Retinal pigment epithelial cell (primary cell): ENCODE data around the gene TRIM75.

Source experiments
- DNase-seq: peaks from one replicate; pipeline ENCODE4 v3.0.0-alpha.2; 2010; ENCODE audit warnings: low read depth
- H3K4me3 ChIP-seq: 2 replicates; pipeline ENCODE4 v1.5.1; 2011; ENCODE audit warnings: mild to moderate bottlenecking, low read length, control low read depth, moderate library complexity
- TF ChIP-seq, protein P1 (sequence below): conservative IDR thresholded peaks from 2 replicates; pipeline ENCODE4 v1.5.1; 2011; ENCODE audit warnings: low read depth, low read length, control low read depth, inconsistent platforms

The TRIM75 gene

DNA sequence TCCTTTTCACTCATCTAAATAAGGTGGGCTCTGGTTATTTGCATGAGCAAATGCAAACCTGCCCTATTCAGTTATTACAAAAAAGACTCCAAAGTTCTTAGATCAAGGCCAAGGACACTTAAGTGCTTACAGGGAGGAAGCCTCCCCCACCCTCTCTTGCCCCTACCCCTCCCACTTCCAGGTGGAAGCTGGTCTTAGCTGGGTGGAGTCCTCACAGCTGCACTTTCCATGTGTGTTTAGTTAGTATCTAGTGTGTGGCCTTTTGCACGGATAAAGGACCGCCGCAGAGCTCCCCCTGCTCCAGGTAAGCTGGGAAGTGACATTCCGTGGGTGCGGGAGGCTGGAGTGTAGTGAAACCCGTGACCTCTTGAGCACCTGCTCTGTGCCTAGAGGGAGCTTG, at the start of gene TRIM75:
TRIM75 (plus strand) TSS at position 222 of the 400 bp plus-strand sequence. CDS start 5,282 bp downstream, outside the sequence.
- H3K4me3 ChIP-seq: no peak within 1 kb of the TSS
- TF ChIP-seq, protein P1, sequence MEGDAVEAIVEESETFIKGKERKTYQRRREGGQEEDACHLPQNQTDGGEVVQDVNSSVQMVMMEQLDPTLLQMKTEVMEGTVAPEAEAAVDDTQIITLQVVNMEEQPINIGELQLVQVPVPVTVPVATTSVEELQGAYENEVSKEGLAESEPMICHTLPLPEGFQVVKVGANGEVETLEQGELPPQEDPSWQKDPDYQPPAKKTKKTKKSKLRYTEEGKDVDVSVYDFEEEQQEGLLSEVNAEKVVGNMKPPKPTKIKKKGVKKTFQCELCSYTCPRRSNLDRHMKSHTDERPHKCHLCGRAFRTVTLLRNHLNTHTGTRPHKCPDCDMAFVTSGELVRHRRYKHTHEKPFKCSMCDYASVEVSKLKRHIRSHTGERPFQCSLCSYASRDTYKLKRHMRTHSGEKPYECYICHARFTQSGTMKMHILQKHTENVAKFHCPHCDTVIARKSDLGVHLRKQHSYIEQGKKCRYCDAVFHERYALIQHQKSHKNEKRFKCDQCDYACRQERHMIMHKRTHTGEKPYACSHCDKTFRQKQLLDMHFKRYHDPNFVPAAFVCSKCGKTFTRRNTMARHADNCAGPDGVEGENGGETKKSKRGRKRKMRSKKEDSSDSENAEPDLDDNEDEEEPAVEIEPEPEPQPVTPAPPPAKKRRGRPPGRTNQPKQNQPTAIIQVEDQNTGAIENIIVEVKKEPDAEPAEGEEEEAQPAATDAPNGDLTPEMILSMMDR: no peak
- no peak for DNase-seq

DNA sequence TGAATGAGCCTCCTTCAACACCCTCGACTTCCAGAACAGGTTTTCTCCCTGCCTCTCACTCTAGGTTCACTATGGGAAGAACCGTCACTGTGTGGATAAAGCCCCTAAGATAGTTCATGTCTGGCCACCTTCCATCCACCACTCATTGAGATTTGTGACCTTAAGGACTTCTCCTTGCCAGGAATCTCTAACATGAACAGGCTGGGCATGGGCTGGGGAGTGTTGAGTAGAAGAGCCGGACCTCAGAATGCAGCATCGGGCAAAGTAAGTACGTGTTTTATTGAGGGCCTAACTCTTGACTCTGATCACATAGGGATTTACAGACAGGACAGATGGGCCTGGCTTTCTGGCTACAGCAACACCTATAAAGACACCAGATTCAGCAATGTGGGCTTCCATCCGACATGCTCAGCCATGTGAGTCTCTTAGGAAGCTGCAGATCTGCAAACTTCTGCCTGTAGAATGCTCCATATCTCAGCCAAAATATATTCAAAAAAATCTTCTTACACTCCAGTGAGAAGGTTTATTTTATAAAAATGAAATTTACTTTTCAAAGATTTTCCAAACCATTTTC, 48.2 kb upstream of the TRIM75 start:
- H3K4me3 ChIP-seq: no peak overlapping the region
- TF ChIP-seq, protein P1: no peak
- no peak for DNase-seq

- no peak for DNase-seq
- TF ChIP-seq, protein P1: no peak
Observed at GRCh38 chr4:165006456-165006855, 47.2 kb upstream of the TRIM75 start.

DNA sequence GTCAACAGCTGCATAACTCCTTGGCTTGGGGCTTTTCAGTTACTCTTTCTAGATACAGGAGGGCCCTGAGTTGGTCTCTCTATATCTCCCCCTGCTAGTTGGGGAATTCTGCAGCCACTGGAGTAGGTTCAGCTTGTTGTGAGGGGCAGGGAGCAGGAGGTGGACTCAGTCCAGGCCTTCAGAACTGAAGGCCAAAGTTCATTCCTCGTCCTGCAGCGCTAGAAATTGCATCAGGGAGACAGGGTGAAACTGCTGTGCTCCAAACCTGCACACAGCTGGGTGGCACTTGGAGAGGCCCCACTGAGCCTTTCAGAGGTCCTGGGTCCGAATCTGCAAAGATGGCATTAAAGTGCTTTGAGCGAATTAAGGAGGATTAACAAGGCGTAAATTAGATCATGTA, 46.8 kb upstream of the TRIM75 start:
- H3K4me3 ChIP-seq: no peak overlapping the region
- no peak for DNase-seq
- TF ChIP-seq, protein P1: no peak

More at GRCh38 chr4:165006456-165006855, 47.2 kb upstream of the TRIM75 start:
- H3K4me3 ChIP-seq: no peak overlapping the region

DNA sequence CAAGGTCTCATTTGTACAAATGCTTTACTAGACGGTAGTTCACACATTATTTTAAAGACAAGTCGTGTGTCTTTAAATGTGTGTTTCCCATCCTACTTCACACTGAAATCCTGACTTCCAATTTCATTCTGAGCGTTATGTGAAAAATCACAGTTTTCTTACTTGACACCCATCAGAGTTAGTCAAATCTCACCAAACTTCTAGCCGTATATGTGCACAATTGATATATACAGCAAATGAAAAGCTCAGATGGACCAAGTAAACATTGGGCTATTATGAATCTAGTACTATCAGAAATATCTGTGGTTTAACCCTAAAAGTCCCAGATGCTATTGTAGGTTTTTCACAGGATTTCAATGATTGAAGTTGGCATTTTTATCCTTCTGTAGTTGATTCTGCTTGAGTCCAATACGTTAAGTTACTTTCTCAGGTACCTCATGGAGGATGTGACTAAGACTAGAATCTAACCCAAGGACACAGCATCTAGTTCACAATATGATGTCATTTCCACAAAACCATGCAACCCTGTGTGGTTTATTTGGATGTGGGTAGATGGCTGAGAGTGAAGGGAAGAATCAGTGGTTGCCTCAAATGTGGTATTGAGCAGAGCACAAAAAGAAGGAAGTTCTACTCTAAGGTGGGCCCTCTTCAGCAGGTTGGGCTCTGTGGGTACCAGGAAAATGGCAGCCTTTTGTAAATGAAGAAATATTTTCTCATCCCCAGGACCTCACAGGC, 44.0 kb upstream of the TRIM75 start:
- H3K4me3 ChIP-seq: no peak overlapping the region
- DNase-seq: no peak
- TF ChIP-seq, protein P1: no peak

DNA sequence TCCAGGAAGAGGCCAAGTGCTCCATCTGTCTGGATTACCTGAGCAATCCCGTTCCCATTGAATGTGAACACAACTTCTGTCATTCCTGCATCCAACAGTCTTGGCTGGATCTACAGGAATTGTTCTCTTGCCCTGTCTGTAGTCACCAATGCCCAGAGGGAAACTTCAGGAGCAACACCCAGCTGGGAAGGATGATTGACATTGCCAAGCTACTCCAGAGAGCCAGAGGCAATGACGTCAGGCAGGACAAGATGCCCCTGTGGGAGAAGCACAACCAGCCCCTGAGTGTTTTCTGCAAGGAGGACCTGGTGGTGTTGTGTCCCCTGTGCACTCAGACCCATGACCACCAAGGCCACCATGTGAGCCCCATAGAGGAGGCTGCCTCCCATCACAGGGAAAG, 43.2 kb upstream of the TRIM75 start:
- H3K4me3 ChIP-seq: no peak overlapping the region
- no peak for DNase-seq
- TF ChIP-seq, protein P1: no peak

- TF ChIP-seq, protein P1: no peak
- H3K4me3 ChIP-seq: no peak overlapping the region
- no peak for DNase-seq
Observed at GRCh38 chr4:165010991-165011390, 42.7 kb upstream of the TRIM75 start.
